HEK293 (cell line): ENCODE results near the gene MRPL48.

Experiments
- CTCF ChIA-PET: fragments of 350-600 bp; formaldehyde crosslinking; extraction: SDS; loops from one replicate; lab custom pipeline; 2021; ENCODE audit warnings: antibody characterized with exemption; lab: Yijun Ruan, JAX
- POLR2A ChIA-PET: fragments of 300-600 bp; formaldehyde crosslinking; extraction: SDS; loops from one replicate; lab custom pipeline; 2020; ENCODE audit warnings: antibody characterized with exemption, inconsistent platforms; lab: Yijun Ruan, JAX
- H3K27ac ChIP-seq: fragments of 200-500 bp; sonication (Bioruptor generic); 2 replicates; pipeline ENCODE4 v1.5.1; 2014; ENCODE audit warnings: low read depth, low read length, control low read depth, inconsistent platforms; ENCODE audit errors: extremely low read depth
- H3K36me3 ChIP-seq, 2 experiments: fragments of 200-500 bp in 1 of 2; sonication (Bioruptor generic) in 1 of 2; 1 replicate in 1 of 2; 2 replicates in 1 of 2; pipeline ENCODE4 v1.5.1; 2014 to 2017; ENCODE audit warnings: inconsistent platforms in 2 of 2, low read length in 2 of 2; ENCODE audit not compliant: control insufficient read depth in 2 of 2, insufficient read depth in 1 of 2
- H3K4me1 ChIP-seq: fragments of 200-500 bp; sonication (Bioruptor generic); 2 replicates; pipeline ENCODE4 v1.5.1; 2014; ENCODE audit warnings: mild to moderate bottlenecking, low read length, inconsistent platforms; ENCODE audit not compliant: control insufficient read depth, insufficient read depth
- H3K4me3 ChIP-seq: 2 replicates; pipeline ENCODE4 v1.5.1; 2011; ENCODE audit warnings: low read depth, mild to moderate bottlenecking, control low read depth, low read length, moderate library complexity
- H3K9me3 ChIP-seq: fragments of 200-500 bp; sonication (Bioruptor generic); 2 replicates; pipeline ENCODE4 v1.5.1; 2014; ENCODE audit warnings: low read depth, low read length, inconsistent platforms; ENCODE audit not compliant: control insufficient read depth, insufficient read depth
- BCL11A ChIP-seq: fragments of 450-650 bp; formaldehyde crosslinking; IDR thresholded peaks from 2 replicates; pipeline ENCODE4 v1.5.1; 2016; ENCODE audit warnings: low read depth, missing biosample characterization, missing genetic modification characterization
- GLIS2 ChIP-seq: fragments of 450-650 bp; formaldehyde crosslinking; IDR thresholded peaks from 2 replicates; pipeline ENCODE4 v1.5.1; 2016; ENCODE audit warnings: missing biosample characterization, missing genetic modification characterization
- KLF1 ChIP-seq: fragments of 450-650 bp; formaldehyde crosslinking; IDR thresholded peaks from 2 replicates; pipeline ENCODE4 v1.5.1; 2016; ENCODE audit warnings: missing biosample characterization, missing genetic modification characterization
- KLF8 ChIP-seq: fragments of 450-650 bp; formaldehyde crosslinking; IDR thresholded peaks from 2 replicates; pipeline ENCODE4 v1.5.1; 2016; ENCODE audit warnings: missing biosample characterization, missing genetic modification characterization
- KLF9 ChIP-seq: fragments of 450-650 bp; formaldehyde crosslinking; IDR thresholded peaks from 2 replicates; pipeline ENCODE4 v1.5.1; 2016; ENCODE audit warnings: missing biosample characterization, missing genetic modification characterization, low read depth
- RBAK ChIP-seq: fragments of 450-650 bp; formaldehyde crosslinking; IDR thresholded peaks from 2 replicates; pipeline ENCODE4 v1.5.1; 2016; ENCODE audit warnings: missing biosample characterization, missing genetic modification characterization
- SP3 ChIP-seq: fragments of 450-650 bp; formaldehyde crosslinking; IDR thresholded peaks from 2 replicates; pipeline ENCODE4 v1.5.1; 2016; ENCODE audit warnings: missing biosample characterization, missing genetic modification characterization
- SP7 ChIP-seq: fragments of 450-650 bp; formaldehyde crosslinking; IDR thresholded peaks from 2 replicates; pipeline ENCODE4 v1.5.1; 2016; ENCODE audit warnings: missing biosample characterization, missing genetic modification characterization
- YY2 ChIP-seq: fragments of 450-650 bp; formaldehyde crosslinking; IDR thresholded peaks from 2 replicates; pipeline ENCODE4 v1.5.1; 2016; ENCODE audit warnings: missing biosample characterization, missing genetic modification characterization
- ZFHX2 ChIP-seq: fragments of 450-650 bp; formaldehyde crosslinking; conservative IDR thresholded peaks from 2 replicates; pipeline ENCODE4 v1.5.1; 2016; ENCODE audit warnings: missing biosample characterization, missing genetic modification characterization
- ZIC2 ChIP-seq: fragments of 450-650 bp; formaldehyde crosslinking; IDR thresholded peaks from 2 replicates; pipeline ENCODE4 v1.5.1; 2016; ENCODE audit warnings: missing biosample characterization, missing genetic modification characterization
- ZNF114 ChIP-seq: fragments of 450-650 bp; formaldehyde crosslinking; IDR thresholded peaks from 2 replicates; pipeline ENCODE4 v1.5.0; 2017; ENCODE audit warnings: missing biosample characterization, missing genetic modification characterization
- ZNF202 ChIP-seq: fragments of 450-650 bp; formaldehyde crosslinking; IDR thresholded peaks from 2 replicates; pipeline ENCODE4 v1.5.1; 2016; ENCODE audit warnings: missing biosample characterization, missing genetic modification characterization, borderline replicate concordance
- ZNF37A ChIP-seq: fragments of 450-650 bp; IDR thresholded peaks from 2 replicates; pipeline ENCODE4 v1.5.1; 2018; ENCODE audit warnings: missing biosample characterization, missing genetic modification characterization
- ZNF560 ChIP-seq: fragments of 450-650 bp; formaldehyde crosslinking; IDR thresholded peaks from 2 replicates; pipeline ENCODE4 v1.5.1; 2017; ENCODE audit warnings: missing biosample characterization, missing genetic modification characterization, borderline replicate concordance
- ZNF571 ChIP-seq: fragments of 450-650 bp; formaldehyde crosslinking; IDR thresholded peaks from 2 replicates; pipeline ENCODE4 v1.5.0; 2017; ENCODE audit warnings: missing biosample characterization, missing genetic modification characterization
- ZNF596 ChIP-seq: fragments of 450-650 bp; IDR thresholded peaks from 2 replicates; pipeline ENCODE4 v1.5.0; 2018; ENCODE audit warnings: missing biosample characterization, mild to moderate bottlenecking, missing genetic modification characterization, moderate library complexity
- ZNF629 ChIP-seq: fragments of 450-650 bp; formaldehyde crosslinking; IDR thresholded peaks from 2 replicates; pipeline ENCODE4 v1.5.1; 2017; ENCODE audit warnings: missing biosample characterization, missing genetic modification characterization
- ZNF658 ChIP-seq: fragments of 450-650 bp; formaldehyde crosslinking; IDR thresholded peaks from 2 replicates; pipeline ENCODE4; 2016; ENCODE audit warnings: missing biosample characterization, missing genetic modification characterization
- ZSCAN30 ChIP-seq: fragments of 450-650 bp; IDR thresholded peaks from 2 replicates; pipeline ENCODE4 v1.5.1; 2018; ENCODE audit warnings: missing biosample characterization, mild to moderate bottlenecking, missing genetic modification characterization, moderate library complexity
- TF ChIP-seq, protein P1 (sequence below): fragments of 450-650 bp; formaldehyde crosslinking; IDR thresholded peaks from 2 replicates; pipeline ENCODE4 v1.5.1; 2016; ENCODE audit warnings: missing biosample characterization, missing genetic modification characterization
- TF ChIP-seq, protein P2 (sequence below): fragments of 450-650 bp; formaldehyde crosslinking; IDR thresholded peaks from 2 replicates; pipeline ENCODE4 v1.5.1; 2016; ENCODE audit warnings: missing biosample characterization, missing genetic modification characterization
- TF ChIP-seq, protein P3 (sequence below): fragments of 450-650 bp; formaldehyde crosslinking; IDR thresholded peaks from 2 replicates; pipeline ENCODE4 v1.5.1; 2016; ENCODE audit warnings: missing biosample characterization, missing genetic modification characterization
- TF ChIP-seq, protein P4 (sequence below): fragments of 450-650 bp; formaldehyde crosslinking; IDR thresholded peaks from 2 replicates; pipeline ENCODE4 v1.5.1; 2016; ENCODE audit warnings: missing biosample characterization, missing genetic modification characterization
- TF ChIP-seq, protein P5 (sequence below): fragments of 450-650 bp; IDR thresholded peaks from 2 replicates; pipeline ENCODE4 v1.5.1; 2018; ENCODE audit warnings: missing biosample characterization, mild to moderate bottlenecking, missing genetic modification characterization
- TF ChIP-seq, protein P6 (sequence below): fragments of 450-650 bp; formaldehyde crosslinking; IDR thresholded peaks from 2 replicates; pipeline ENCODE4 v1.5.1; 2016; ENCODE audit warnings: missing biosample characterization, missing genetic modification characterization
- TF ChIP-seq, protein P7 (sequence below): fragments of 450-650 bp; formaldehyde crosslinking; IDR thresholded peaks from 2 replicates; pipeline ENCODE4 v1.5.1; 2016; ENCODE audit warnings: missing biosample characterization, missing genetic modification characterization

MRPL48 gene

DNA sequence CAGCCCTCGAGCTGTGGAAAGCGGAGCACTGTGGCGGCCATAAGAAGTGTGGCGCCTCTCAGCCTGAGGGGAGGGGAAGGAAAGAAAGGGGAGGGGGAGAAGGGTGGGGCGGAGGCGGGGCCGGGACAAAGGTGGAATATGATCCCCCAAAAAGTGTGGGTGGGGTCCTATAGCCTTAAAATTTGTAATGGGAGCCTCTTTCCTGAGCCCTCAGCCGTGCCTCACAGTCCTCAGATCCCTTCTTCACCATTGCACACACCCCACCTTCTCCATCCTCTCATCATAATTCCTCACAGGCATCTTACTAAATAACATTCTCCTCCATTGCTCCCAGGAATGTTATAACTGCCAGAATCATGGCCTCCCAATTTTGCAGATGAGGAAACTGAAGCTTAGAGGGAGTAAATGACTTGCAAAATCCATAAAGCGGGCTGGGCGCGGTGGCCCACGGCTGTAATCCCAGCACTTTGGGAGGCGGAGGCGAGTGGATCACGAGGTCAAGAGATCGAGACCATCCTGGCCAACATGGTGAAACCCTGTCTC is 26.2 kb upstream of the MRPL48 start:
- CTCF ChIA-PET, result interaction anchor here (1.0 to 2.1 kb wide), 3 partner anchors 18 to 410 kb away, joined by 4 to 15 read pairs (median 5); no protein-coding TSS in a partner anchor
- Histone ChIP-seq H3K36me3 (no peaks in the 10 kb centered on the region), H3K9me3 (no peaks in the 10 kb centered on the region), H3K27ac (no peak overlapping the region), H3K4me1 (0 out of 2 replicates have a peak, but pooled peaks cover 9% of the 10 kb centered on the region), H3K4me3 (peak overlapping the region; percentile 4)
- POLR2A ChIA-PET, result interaction anchor here (0.6 to 4.3 kb wide), 17 partner anchors 14 to 405 kb away, joined by 3 to 102 read pairs (median 4); partner anchors contain the start of genes FAM168A and MRPL48
- TF ChIP-seq KLF1 (tag by site-specific recombination) (peak; percentile 81), ZIC2 (no peak), ZNF596 (tag by site-specific recombination) (no peak), ZNF114 (no peak), BCL11A (tag by site-specific recombination) (no peak), YY2 (peak; percentile 93), GLIS2 (no peak), ZSCAN30 (tag by site-specific recombination) (no peak), ZNF571 (no peak), ZFHX2 (tag by site-specific recombination) (0 out of 2 replicates have a peak, but pooled peaks have one; percentile 3), RBAK (tag by site-specific recombination) (no peak), KLF8 (tag by site-specific recombination) (peak; percentile 78), ZNF629 (tag by site-specific recombination) (no peak), KLF9 (peak; percentile 62), ZNF202 (tag by site-specific recombination) (no peak), ZNF37A (tag by site-specific recombination) (no peak), ZNF560 (tag by site-specific recombination) (no peak), ZNF658 (tag by site-specific recombination) (no peak), SP3 (peak; percentile 97), SP7 (tag by site-specific recombination) (0 out of 2 replicates have a peak, but pooled peaks have one; percentile 16)
- TF ChIP-seq, protein P1, sequence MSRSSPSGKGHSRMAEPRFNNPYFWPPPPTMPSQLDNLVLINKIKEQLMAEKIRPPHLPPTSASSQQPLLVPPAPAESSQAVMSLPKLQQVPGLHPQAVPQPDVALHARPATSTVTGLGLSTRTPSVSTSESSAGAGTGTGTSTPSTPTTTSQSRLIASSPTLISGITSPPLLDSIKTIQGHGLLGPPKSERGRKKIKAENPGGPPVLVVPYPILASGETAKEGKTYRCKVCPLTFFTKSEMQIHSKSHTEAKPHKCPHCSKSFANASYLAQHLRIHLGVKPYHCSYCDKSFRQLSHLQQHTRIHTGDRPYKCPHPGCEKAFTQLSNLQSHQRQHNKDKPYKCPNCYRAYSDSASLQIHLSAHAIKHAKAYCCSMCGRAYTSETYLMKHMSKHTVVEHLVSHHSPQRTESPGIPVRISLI (tag by site-specific recombination), result no peak
- TF ChIP-seq, protein P2, sequence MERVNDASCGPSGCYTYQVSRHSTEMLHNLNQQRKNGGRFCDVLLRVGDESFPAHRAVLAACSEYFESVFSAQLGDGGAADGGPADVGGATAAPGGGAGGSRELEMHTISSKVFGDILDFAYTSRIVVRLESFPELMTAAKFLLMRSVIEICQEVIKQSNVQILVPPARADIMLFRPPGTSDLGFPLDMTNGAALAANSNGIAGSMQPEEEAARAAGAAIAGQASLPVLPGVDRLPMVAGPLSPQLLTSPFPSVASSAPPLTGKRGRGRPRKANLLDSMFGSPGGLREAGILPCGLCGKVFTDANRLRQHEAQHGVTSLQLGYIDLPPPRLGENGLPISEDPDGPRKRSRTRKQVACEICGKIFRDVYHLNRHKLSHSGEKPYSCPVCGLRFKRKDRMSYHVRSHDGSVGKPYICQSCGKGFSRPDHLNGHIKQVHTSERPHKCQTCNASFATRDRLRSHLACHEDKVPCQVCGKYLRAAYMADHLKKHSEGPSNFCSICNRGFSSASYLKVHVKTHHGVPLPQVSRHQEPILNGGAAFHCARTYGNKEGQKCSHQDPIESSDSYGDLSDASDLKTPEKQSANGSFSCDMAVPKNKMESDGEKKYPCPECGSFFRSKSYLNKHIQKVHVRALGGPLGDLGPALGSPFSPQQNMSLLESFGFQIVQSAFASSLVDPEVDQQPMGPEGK (tag by site-specific recombination), result peak; percentile 69
- TF ChIP-seq, protein P3, sequence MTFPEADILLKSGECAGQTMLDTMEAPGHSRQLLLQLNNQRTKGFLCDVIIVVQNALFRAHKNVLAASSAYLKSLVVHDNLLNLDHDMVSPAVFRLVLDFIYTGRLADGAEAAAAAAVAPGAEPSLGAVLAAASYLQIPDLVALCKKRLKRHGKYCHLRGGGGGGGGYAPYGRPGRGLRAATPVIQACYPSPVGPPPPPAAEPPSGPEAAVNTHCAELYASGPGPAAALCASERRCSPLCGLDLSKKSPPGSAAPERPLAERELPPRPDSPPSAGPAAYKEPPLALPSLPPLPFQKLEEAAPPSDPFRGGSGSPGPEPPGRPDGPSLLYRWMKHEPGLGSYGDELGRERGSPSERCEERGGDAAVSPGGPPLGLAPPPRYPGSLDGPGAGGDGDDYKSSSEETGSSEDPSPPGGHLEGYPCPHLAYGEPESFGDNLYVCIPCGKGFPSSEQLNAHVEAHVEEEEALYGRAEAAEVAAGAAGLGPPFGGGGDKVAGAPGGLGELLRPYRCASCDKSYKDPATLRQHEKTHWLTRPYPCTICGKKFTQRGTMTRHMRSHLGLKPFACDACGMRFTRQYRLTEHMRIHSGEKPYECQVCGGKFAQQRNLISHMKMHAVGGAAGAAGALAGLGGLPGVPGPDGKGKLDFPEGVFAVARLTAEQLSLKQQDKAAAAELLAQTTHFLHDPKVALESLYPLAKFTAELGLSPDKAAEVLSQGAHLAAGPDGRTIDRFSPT (tag by site-specific recombination), result no peak
- TF ChIP-seq, protein P4, sequence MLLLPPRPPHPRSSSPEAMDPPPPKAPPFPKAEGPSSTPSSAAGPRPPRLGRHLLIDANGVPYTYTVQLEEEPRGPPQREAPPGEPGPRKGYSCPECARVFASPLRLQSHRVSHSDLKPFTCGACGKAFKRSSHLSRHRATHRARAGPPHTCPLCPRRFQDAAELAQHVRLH (tag by site-specific recombination), result no peak
- TF ChIP-seq, protein P5, sequence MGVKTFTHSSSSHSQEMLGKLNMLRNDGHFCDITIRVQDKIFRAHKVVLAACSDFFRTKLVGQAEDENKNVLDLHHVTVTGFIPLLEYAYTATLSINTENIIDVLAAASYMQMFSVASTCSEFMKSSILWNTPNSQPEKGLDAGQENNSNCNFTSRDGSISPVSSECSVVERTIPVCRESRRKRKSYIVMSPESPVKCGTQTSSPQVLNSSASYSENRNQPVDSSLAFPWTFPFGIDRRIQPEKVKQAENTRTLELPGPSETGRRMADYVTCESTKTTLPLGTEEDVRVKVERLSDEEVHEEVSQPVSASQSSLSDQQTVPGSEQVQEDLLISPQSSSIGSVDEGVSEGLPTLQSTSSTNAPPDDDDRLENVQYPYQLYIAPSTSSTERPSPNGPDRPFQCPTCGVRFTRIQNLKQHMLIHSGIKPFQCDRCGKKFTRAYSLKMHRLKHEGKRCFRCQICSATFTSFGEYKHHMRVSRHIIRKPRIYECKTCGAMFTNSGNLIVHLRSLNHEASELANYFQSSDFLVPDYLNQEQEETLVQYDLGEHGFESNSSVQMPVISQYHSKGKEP, result no peak
- TF ChIP-seq, protein P6, sequence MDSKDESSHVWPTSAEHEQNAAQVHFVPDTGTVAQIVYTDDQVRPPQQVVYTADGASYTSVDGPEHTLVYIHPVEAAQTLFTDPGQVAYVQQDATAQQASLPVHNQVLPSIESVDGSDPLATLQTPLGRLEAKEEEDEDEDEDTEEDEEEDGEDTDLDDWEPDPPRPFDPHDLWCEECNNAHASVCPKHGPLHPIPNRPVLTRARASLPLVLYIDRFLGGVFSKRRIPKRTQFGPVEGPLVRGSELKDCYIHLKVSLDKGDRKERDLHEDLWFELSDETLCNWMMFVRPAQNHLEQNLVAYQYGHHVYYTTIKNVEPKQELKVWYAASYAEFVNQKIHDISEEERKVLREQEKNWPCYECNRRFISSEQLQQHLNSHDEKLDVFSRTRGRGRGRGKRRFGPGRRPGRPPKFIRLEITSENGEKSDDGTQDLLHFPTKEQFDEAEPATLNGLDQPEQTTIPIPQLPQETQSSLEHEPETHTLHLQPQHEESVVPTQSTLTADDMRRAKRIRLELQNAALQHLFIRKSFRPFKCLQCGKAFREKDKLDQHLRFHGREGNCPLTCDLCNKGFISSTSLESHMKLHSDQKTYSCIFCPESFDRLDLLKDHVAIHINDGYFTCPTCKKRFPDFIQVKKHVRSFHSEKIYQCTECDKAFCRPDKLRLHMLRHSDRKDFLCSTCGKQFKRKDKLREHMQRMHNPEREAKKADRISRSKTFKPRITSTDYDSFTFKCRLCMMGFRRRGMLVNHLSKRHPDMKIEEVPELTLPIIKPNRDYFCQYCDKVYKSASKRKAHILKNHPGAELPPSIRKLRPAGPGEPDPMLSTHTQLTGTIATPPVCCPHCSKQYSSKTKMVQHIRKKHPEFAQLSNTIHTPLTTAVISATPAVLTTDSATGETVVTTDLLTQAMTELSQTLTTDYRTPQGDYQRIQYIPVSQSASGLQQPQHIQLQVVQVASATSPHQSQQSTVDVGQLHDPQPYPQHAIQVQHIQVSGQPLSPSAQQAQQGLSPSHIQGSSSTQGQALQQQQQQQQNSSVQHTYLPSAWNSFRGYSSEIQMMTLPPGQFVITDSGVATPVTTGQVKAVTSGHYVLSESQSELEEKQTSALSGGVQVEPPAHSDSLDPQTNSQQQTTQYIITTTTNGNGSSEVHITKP (tag by site-specific recombination), result peak; percentile 84
- TF ChIP-seq, protein P7, sequence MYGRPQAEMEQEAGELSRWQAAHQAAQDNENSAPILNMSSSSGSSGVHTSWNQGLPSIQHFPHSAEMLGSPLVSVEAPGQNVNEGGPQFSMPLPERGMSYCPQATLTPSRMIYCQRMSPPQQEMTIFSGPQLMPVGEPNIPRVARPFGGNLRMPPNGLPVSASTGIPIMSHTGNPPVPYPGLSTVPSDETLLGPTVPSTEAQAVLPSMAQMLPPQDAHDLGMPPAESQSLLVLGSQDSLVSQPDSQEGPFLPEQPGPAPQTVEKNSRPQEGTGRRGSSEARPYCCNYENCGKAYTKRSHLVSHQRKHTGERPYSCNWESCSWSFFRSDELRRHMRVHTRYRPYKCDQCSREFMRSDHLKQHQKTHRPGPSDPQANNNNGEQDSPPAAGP, result peak; percentile 48
